ENCODE measurements around the gene ZNF624.
A peak's percentile ranks its signal among the peaks of the same experiment; 100 is the strongest.

ZNF624 gene

GRCh38 chr17:16589097-16589969 lies 64.3 kb downstream of the ZNF624 start:
- peak; percentile 83 to 89 (median 84) for DNase-seq

GRCh38 chr17:16585796-16586195 lies 67.9 kb downstream of the ZNF624 start:
- no peak for DNase-seq

GRCh38 chr17:16584273-16584995 lies 69.2 kb downstream of the ZNF624 start:
- peak; percentile 77 to 91 (median 86) for DNase-seq

- DNase-seq, result no peak
These were observed 69.9 kb downstream of the ZNF624 start for GRCh38 chr17:16583781-16584180.

- DNase-seq, result no peak
These were observed 80.2 kb downstream of the ZNF624 start for GRCh38 chr17:16573466-16573865.

Measured in activated naive CD4-positive, alpha-beta T cell (primary cell).